Amygdala (tissue), 56 donors: ENCODE measurements around the gene EFCAB6.

Experiments used
- DNase-seq, 56 donors: peaks; one replicate each; lab custom pipeline; 2025; lab: John Stamatoyannopoulos, UW

EFCAB6 gene

DNA sequence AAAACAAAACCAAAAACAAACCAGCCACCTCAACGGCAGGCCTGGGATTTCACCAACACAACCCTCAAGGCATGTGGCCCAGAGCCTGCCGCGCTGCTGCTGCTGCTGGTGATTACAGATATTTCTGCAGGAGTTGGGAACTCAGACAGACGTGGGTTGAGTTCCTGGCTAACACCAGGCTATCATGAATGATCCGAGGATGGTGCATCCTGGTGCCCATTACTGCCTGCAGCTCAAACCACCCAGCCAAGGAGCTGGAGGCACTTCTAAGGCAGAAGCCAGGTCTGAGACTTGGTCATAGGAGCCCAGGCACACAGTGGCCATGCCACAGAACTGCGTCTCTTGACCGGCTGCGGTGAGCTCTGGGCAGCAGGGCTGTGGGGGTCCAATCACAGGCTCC, 248.5 kb downstream of the EFCAB6 start:
- DNase-seq = no peak

DNA sequence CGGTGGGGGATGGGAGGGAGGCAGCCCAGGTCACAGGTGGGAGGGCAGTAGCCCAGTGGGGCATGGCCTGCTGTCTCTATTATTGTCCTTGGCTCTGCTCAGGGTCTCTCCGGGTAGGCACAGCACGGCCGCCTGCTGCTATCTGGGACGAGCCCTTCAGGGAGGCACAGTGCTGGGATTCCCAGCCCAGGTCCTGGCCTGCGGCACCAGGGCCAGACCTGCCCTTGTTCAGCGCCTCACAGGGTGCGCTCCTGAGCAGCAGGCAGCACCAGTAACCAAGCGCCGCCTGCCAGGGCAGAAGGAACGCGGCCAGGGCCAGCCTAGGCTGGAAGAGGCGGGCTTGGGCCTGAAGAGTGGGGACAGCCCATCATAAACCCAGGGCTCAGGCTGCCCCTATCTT, 249.3 kb downstream of the EFCAB6 start:
- DNase-seq = no peak

DNA sequence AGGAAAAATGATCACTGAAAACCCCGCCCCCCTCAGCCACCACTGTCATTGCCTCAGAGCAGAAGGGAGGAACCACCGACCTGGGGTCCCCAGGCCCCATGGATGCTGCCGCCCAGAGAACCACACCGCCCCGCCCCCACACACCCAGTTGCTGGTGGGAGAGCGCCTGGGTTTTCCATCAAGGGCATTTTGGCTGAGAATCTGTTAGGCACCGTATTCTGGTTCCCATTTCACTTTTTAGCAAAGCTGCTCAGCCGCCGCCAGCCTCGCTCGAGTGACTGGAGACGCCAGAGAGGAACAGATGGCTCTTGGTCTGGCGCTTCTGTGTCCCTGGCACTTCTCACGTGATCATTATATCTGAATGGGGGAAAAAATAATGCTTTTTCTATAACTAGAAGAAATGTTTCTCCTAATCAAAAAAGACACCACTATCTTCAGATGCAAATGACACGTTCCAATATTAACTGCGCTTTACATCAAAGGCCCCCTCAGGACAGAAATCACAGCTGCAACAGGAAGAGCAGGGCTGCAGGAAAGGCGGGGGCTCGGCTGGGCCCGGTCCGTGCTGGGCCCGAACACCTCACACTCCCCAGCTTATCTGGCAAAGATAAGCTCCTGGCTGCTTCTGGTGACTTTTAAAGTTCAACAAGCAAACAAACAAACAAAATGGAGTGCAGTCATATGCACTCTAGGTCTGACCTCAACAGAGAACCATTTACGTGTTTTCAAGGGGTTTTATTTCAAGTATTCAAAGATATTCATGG, 250.5 kb downstream of the EFCAB6 start:
- peak in 17 of 56 donors; percentile 3 to 48 (median 19) for DNase-seq

DNA sequence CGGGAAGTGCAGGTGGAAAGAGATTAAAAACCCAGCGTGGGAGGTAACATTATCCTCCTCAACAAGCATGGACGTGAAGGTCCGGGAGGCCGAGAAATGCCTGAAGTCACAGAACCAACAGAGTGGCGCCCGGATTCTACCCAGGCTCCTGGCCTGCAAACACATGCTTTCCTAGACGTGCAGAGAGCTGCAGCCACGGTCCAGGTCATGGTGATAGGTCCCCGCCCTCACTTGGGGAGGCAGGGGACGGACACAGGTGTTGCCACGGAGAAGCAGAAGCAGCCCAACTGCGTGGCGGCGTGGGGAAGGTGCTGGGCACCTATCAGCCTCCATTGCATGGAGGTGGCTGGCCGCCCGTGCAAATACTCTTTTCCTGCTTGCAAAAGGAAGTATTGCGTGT, 251.5 kb downstream of the EFCAB6 start:
- DNase-seq = no peak

DNA sequence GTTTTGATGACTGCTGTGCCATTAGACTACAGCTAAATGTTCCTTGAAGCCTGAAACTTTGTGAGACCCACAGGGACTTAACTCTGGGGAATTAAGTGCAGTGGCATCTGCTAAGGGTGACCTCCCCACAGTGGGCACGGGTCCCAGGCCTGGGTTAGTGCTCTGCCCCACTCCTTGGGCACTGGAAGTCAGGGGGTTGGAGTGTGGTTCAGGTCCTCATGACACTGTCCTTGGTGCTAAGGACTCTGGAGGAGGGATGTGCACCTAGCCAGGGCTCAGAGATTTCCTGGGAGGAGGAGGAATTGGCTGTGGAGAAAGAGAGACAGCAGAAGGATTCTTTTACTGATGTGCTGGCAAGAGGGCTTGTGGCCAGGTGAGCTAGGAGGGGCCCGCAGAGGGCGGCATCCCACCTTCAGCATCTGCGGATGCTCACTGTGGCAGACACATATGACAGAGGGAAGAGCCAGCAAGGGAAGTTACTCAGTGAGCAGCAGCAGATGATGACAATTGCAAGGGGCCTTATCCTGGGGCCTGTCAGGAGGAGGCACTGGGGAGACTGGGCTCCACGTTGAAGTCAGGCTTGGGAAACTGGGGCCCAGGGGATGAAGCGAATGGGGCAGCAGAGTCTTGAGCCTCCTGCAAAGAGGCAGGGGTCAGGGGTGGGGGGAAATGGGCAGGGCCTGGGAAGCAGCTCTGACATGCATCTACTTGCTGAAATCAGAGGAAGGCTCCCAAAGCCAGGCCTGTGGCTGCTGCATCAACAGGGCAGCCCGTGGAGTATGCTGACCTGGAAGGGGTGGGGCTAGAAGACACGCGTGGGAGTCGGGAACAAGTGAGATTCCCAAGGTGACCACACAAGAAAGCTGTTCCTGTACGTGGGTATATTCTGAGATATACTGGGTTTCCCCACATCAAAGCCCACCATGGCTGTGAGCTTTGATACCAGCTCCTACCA, 256.3 kb downstream of the EFCAB6 start:
- DNase-seq = no peak

DNA sequence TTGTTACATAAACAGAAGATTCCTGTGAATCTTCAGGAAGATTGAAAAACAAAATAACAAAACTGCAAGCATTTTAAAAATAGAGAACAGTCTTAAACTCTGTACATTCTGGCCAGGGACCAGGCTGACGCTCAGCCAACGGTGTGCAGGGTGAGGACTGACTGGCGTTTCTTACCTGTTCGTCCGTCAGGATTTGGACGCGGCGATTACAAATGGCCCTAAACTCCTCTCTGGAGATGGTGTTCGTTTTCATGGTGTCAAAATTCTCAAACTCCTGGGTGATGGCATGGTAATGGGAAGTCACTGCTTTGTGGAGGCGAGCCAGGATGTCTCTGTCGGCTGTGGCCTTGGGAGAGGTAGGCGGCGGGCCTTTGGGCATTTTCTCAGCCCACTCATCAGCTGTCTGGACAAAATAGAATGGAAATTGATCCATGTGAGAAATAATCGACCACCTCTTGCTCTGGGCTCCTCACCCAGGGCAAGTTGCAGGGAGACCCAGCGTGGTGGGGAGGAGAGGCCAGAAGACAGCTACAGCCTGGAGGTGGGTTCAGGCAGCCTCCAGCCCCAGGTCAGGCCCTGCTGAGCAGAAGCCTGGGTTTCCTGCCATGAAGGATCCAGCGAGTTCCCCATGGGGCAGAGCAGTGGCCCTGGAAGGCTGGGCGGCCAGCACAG, 257.3 kb downstream of the EFCAB6 start:
- no peak for DNase-seq

DNA sequence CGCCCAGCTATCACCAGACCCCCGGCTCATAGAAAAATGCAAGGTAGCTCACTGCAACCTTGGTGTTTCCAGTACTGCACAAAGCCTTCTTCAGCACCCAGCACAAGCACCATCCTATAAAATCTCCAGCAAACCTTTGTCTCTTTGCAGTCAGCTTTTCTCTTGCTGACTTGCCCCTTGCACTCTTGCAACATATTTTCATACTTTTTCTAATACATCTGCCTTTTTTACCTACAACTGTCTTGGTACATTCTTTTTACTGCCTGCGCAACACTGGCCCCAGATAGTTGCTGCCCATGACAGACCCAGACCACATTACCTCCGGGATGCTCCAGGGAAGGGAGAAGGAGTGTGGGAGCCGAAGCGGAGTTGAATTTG, 257.9 kb downstream of the EFCAB6 start:
- DNase-seq = no peak

DNA sequence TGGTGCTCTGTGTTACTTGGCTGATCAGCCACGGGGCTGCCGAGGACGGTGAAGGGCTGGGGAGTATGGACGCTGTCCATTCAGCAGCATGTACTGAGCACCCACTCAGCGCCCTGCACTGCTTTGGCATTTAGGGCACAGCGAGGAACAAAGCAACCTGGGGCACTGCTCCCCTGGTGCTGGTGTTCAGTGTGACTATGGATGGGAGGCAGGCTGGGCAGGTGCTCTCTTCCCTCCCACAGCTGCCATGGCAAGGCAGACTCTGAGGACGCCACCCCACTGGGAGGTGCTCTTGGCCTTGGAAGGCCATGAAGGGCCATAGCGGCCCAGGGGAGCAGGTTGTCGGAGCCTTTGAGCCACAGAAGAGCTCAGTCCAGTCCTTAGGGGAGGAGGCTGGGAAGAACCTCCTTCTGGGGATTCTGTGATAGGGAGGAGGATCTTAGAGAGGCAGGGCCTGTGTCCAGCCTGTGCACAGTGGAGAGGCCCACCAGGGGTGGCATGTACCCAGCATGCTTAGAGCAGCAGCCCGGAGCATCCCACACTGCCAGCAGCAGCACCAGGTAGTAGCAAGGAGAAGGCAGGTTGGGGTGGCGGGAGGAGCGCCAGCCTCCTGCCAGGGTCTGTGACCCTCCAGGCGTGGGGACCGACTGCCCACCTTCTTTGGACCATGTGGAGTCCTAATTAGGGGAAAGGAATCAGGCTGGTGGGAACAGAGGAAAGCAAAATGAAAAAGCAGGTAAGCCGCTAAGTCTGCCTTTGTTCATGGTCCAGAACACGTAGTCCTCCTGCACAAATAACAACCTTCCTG, 258.4 kb downstream of the EFCAB6 start:
- DNase-seq = no peak

DNA sequence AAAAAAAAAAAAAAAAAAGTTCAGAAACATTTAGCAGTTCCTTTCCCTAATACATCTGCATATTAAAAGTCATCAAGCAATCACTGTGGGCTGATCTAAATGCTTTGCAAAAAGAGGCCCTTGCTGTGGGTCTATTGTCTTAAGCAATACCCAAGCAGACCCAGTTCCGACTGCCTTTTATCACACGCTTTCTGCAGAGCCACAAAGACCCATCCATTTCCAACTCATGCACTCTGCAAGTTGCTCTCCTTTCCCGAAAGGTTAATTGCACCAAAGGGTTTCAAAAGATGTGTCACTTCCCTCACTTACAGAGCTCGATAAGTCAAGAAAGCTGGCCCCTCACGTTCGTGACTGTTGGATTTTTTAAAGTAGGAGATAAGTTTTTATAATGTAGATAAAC, 261.4 kb downstream of the EFCAB6 start:
- DNase-seq = no peak

DNA sequence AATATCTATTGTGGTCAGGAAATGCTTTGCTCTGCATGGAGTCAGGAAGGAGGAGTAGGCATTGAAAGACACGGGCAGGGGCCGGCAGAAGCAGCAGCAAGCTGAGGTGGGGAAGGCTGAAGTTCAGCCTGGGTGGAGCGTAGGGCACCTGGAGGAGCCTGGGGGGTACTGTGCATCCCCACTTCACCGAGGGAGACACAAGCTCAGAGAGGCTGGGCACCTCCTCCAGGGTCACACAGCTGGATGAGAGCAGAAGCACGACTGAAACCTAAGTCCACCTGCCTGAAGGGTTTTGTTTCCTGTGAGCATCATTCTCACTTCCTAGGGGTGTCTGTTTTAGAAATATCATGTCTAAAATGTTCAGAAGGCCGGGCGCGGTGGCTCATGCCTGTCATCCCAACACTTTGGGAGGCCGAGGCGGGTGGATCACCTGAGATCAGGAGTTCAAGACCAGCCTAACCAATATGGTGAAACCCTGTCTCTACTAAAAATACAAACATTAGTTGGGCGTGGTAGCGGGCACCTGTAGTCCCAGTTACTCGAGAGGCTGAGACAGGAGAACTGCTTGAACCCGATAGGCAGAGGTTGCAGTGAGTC, 262.0 kb downstream of the EFCAB6 start:
- DNase-seq = no peak

DNA sequence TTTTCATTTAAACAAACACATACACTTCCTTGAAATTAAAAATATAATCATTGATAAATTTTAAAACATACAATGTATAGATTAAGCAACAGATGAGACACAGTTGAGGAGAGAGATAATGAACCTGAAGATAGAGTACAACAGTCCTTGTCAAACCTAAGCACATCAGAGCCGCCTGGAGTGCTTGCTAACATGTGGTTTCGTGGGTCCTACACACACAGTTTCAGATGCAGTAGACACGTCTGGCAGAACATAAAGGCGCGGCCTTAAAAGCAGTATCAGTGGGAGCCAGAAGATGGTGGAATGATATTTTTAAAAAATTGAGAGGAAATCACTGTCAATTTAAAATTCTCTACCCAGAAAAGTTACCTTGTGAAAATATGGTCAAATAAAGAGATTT, 265.9 kb downstream of the EFCAB6 start:
- no peak for DNase-seq

DNA sequence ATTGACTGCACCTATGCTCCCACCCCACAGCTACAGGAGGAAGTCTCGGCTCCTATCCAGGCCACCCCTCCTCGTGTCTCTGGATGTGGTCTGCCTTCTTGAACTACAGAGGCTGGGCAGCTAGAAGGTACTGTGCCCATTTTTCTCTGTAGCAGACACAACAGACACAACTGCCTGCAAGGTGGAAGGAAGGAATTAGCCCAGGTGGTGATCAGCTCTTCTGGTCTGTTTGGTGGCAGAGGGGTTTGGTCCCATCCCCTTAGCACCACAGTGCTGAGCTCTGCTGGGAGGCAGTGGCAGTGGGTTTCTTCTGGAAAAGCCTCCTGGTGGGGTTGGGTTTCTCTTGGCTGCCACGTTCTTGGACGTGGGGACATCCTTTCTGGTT, 267.8 kb downstream of the EFCAB6 start:
- DNase-seq = no peak

DNA sequence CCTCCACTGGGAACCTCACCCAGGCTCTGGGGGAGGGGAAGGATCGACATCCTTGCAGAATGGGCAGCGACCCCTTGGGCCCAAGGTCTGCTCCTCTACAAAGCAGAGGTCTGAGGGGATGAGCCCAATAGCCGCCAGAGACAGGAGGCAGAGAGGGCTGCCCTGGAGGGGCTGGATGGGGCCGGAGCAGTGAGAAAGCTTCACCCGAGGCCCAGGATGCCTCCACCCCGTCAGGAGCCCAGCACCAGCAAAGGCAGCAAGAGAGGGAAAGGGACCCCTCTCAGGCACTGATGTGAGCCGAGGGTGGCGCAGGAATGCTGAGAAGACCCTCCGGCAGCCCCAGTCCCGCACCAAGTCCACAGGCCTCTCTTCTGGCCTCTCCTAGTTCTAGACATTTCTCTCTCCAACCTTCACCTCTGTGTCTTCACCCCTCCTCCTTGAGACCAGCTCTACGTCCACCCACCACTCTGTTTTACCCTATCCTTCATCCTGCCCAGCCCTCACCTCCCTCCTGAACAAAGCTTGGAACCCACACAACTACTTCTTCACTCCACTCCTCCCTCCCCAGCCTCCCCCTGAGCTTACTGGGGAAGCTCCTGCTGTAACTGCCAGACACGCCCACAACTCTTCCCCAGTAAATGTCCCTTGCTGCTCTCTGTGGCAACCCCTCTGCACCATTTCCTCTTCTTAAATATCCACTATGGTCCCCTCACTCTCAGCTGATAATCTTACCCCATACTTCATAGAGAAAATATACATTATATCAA, 268.4 kb downstream of the EFCAB6 start:
- no peak for DNase-seq

DNA sequence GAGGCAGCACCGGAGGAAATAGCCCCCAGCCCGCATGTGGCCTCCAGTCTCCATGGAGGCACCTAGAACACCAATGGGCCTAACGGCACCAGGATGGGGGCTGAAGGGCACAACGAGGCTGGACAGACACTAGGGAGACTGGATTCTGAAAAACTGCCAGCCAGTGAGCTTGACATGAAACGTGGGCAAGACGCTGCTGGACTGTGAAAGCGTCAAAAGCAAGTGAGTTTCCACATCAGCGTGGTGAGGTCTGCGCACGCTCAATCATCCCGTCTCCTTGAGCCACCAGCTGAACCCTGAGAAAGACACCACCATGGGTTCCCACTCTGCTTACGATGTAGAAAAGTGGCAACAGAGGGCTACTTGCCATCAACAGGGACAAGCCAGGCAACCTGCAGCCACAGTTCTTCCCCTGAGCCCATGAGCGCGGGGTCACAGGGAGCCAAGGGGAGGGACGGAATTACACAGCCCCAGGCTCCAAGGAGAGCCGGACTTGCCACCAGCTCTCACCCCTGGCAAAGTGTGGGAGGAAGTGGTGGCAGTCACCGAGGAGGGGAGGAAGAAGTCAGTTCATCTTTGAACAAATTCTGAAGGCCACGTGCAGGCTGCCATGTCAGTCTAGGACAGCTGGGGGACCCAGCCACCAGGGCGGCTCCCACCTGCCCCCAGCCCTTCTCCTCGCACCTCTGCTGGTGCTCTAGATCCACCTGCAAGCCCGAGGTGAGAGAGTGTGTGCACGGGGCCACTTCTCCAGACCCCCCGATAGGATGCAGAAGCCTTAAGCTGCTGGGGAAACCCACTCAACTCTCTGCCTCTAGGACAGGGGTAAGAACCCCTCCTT, 269.2 kb downstream of the EFCAB6 start:
- DNase-seq = no peak

DNA sequence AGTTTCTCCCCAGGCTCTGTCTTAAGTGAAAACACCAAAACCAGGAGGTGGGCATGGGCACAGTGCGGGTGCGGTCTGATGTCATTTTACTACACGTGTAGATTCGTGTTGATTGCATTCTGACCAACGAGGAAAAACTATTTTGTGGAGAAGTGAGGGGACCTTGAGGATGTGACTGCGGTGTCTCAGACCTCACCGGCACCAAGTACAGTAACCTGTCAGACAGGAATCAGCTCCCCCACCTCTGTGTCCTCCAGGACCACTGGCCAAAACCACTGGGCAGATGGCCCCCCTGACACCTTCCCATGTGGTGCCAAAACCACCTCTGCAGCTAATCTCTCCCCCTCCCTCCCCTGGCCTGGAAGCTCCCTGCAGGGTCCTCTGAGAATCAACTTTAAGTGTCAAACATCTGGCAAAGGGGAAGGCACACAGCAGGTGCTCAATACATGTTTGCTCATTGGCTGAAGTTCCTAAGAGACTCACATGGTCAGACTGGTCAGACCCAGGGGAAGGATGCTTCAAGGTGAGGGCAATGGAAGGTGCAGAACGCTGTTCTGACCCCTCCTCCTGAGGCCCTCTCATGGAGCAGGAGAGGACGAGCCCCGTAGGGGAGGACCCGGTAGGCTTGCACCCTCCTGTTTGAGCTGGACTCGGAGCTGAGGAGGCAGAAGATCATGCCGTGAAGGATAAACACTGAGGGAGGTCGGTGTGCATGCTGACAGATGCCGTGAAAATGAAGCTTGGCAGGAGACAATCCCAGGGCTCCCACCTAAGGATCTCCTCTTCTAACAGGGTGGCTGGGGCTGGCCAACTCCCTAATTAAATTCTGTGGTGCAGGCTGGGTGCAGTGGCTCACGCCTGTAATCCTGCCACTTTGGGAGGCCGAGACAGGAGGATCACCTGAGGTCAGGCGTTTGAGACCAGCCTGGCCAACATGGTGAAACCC, 270.4 kb downstream of the EFCAB6 start:
- no peak for DNase-seq

DNA sequence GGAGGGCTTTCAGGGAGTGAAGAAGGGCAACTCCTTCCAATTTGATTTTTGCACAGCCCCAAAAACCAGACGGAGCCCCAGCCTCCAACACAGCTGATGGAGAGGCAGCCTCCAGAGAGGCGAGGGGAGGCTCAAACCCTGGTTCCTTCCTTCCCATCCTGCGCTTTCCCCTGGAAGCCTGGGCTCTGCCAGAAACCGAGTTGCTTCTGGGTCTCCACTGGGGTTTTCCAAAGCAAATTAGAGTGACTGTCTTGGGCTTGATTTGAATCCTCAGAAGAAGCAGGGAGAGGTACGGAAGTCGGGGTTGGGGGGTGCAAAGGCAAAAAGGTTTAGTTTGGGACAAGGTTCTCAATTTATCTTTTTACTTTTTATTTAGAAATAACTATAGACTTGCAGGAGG, 271.1 kb downstream of the EFCAB6 start:
- DNase-seq = no peak

DNA sequence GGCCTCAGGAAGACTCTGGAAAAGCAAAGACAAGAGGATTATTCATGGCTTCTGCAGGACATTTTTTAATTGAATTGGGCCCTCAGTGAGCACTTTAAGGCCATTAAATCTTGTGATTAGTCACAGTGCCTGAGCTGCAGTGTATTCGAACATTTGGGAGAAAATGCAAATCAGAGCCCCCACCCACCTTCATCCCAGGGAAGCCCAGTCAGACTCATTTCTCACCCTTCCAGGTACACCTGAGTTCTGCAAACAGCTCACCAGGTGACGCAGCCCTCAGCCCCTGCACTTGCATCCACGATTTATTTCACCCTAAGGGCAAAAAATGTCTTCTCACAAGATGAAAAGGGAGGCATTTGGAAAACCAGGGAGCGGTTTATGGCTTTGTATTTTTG, 271.6 kb downstream of the EFCAB6 start:
- no peak for DNase-seq
